ENCODE measurements around the gene BCL11A.
A peak's percentile ranks its signal among the peaks of the same experiment; 100 is the strongest.

BCL11A gene

DNA sequence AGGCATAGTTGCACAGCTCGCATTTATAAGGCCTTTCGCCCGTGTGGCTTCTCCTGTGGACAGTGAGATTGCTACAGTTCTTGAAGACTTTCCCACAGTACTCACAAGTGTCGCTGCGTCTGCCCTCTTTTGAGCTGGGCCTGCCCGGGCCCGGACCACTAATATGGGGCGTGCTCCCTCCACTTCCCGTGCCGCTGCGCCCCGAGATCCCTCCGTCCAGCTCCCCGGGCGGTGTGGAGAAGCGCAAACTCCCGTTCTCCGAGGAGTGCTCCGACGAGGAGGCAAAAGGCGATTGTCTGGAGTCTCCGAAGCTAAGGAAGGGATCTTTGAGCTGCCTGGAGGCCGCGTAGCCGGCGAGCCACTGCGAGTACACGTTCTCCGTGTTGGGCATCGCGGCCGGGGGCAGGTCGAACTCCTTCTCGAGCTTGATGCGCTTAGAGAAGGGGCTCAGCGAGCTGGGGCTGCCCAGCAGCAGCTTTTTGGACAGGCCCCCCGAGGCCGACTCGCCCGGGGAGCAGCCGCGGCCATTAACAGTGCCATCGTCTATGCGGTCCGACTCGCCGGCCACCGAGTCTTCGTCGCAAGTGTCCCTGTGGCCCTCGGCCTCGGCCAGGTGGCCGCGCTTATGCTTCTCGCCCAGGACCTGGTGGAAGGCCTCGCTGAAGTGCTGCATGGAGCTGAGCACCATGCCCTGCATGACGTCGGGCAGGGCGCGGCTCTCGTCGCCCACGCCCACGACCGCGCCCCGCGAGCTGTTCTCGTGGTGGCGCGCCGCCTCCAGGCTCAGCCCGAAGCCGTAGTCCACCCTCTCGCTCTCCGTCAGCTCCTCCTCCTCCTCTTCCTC lies 92.7 kb downstream of the BCL11A start:
- H3K4me3 ChIP-seq (ENCODE audit: low read length) = no peak overlapping the region
- DNase-seq (ENCODE audit: low read depth) = no peak
- TF ChIP-seq, protein P1, sequence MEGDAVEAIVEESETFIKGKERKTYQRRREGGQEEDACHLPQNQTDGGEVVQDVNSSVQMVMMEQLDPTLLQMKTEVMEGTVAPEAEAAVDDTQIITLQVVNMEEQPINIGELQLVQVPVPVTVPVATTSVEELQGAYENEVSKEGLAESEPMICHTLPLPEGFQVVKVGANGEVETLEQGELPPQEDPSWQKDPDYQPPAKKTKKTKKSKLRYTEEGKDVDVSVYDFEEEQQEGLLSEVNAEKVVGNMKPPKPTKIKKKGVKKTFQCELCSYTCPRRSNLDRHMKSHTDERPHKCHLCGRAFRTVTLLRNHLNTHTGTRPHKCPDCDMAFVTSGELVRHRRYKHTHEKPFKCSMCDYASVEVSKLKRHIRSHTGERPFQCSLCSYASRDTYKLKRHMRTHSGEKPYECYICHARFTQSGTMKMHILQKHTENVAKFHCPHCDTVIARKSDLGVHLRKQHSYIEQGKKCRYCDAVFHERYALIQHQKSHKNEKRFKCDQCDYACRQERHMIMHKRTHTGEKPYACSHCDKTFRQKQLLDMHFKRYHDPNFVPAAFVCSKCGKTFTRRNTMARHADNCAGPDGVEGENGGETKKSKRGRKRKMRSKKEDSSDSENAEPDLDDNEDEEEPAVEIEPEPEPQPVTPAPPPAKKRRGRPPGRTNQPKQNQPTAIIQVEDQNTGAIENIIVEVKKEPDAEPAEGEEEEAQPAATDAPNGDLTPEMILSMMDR (conservative IDR thresholded peaks at IDR 0.05; ENCODE audit: low read depth, low read length) = no peak

- no peak for DNase-seq (ENCODE audit: low read depth)
- H3K4me3 ChIP-seq (ENCODE audit: low read length) = no peak overlapping the region
- TF ChIP-seq, protein P1 (conservative IDR thresholded peaks at IDR 0.05; ENCODE audit: low read depth, low read length) = no peak
Measured at GRCh38 chr2:60459851-60460250, 93.6 kb downstream of the BCL11A start.

DNA sequence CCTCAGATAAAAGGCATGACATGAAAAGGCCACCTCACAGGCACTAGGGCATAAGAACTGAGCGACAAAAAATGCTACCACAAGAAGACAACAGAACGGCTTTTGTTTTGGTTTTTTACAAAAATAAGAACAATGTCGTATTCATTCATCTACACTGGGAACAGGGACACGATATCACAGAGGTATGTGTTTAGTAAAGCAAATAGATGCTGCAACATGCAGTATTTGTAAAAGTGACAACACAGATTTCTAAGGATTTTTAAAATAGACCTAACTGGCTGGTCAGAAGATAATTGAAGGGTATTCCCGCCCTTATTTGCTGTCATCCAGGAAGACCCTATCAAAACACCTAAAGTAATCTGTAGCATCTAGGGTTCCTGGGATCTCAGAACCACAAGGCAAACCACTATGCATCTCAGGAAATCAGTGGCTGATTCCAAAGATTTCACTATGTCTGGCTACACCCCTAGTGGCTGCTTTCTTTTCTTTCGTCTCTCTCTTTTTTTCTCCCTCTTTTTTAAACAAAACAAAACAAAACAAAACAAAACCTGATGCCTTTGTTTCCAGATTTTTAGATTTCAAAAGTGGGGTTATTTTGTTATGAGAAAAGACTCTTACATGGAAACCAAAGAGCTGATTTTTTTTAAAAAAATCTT lies 97.2 kb downstream of the BCL11A start:
- TF ChIP-seq, protein P1 (conservative IDR thresholded peaks at IDR 0.05; ENCODE audit: low read depth, low read length) = peak; percentile 19
- H3K4me3 ChIP-seq (ENCODE audit: low read length) = no peak overlapping the region
- no peak for DNase-seq (ENCODE audit: low read depth)

DNA sequence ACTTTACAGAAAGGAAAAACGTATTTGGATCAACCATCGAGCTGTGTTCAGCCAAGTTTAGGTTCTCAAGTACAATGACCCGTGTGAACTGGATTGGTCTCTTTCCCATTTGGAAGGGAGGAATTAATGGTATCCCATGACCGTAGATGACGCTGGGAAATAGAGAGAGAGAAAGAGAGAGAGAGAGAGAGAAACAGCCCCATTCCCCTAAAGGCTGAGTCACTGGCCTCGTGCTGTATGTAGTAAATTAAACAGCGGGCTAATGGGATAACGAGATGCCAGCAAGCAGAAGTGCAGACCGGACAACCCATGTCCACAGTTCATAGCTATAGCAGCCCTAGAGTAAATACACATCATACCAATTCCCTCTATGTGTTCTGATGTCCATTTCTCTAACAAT lies 99.6 kb downstream of the BCL11A start:
- TF ChIP-seq, protein P1 (conservative IDR thresholded peaks at IDR 0.05; ENCODE audit: low read depth, low read length) = no peak
- no peak overlapping the region for H3K4me3 ChIP-seq (ENCODE audit: low read length)
- DNase-seq (ENCODE audit: low read depth) = peak; percentile 24

DNA sequence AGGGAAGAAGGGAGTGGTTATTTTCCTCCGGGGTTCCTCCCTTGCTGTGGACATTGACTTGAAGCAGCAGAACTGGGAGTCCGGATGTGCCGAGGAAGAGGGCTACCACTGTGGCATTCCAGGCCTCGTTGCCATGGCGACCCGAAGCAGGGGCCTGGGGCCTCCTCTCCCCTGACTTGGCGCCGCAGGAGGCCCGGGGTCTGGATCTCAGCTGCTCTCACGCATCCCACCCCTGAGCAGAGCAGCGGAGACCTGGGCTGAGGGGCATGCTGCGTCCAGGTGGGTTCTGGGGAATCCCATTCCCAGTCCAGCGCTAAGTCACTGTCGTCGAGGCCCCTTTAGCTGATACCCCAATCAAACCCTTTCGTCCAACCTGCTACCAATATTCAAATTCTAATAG lies 100.2 kb downstream of the BCL11A start:
- no peak for DNase-seq (ENCODE audit: low read depth)
- TF ChIP-seq, protein P1 (conservative IDR thresholded peaks at IDR 0.05; ENCODE audit: low read depth, low read length) = no peak
- H3K4me3 ChIP-seq (ENCODE audit: low read length) = no peak overlapping the region

- no peak for DNase-seq (ENCODE audit: low read depth)
- TF ChIP-seq, protein P1 (conservative IDR thresholded peaks at IDR 0.05; ENCODE audit: low read depth, low read length) = no peak
- H3K4me3 ChIP-seq (ENCODE audit: low read length) = no peak overlapping the region
Measured at GRCh38 chr2:60450488-60450887, 103.0 kb downstream of the BCL11A start.

DNA sequence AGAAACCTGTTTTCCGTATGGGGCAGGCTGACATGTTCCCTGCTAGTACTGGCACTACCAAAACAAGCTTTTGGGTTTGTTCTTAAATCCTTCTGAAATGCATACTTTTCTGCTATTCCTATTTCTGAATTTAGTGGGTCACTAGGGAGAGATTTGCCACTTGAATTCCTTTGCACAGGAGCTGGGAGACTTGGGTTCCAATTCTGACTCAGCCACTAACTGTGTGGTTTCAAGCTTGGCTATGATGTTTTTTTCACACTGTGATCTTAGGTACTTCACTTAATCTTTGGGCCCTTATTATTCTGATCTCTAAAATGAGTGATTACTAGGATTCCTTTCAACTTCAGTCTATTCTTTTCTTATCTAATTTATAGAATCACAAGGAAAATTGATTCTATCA lies 105.5 kb downstream of the BCL11A start:
- TF ChIP-seq, protein P1 (conservative IDR thresholded peaks at IDR 0.05; ENCODE audit: low read depth, low read length) = no peak
- DNase-seq (ENCODE audit: low read depth) = no peak
- no peak overlapping the region for H3K4me3 ChIP-seq (ENCODE audit: low read length)

Data from retinal pigment epithelial cell (primary cell).